Activated CD4-positive, alpha-beta T cell treated with anti-CD3 and anti-CD28 coated beads, Interleukin-2, amount 50 U/mL, for 24 hours (primary cell): Measurements from ENCODE around the gene EXOC1L.

Source experiments
- DNase-seq, 2 donors: peaks; one replicate each; pipeline ENCODE4 v3.0.0-alpha.2; 2020; ENCODE audit warnings: low read depth in 1 of 2, low spot score in 1 of 2

The EXOC1L gene

DNA sequence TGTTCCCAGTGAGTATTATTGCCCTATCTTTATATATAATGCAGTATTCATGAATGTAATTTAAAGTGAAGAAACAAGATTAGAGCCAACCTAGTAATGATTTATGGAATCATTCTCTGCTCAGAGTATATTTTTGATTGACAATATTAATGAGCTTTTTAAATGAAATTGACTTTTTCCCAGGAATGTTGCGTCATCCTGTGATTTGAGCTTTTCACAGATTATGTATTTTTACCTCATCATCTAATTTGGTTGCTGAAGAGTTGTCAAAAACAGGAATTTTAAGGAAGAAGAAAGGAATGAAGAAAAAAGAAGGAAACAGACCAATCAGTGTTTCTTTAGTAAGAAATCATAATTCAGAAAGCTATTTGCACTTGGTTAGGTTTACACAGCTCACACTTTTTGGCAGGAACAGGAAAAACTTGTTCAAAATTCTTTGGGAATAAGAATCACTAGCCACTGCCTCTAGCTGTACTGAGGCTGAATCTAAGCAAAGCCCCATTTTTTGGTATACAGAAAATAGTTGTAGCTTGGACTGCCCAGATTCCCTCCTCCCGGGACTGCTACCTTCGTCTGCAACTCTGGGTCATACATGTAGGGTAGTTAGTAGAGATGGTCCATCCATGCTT is 61.2 kb downstream of the EXOC1L start:
- no peak for DNase-seq

DNA sequence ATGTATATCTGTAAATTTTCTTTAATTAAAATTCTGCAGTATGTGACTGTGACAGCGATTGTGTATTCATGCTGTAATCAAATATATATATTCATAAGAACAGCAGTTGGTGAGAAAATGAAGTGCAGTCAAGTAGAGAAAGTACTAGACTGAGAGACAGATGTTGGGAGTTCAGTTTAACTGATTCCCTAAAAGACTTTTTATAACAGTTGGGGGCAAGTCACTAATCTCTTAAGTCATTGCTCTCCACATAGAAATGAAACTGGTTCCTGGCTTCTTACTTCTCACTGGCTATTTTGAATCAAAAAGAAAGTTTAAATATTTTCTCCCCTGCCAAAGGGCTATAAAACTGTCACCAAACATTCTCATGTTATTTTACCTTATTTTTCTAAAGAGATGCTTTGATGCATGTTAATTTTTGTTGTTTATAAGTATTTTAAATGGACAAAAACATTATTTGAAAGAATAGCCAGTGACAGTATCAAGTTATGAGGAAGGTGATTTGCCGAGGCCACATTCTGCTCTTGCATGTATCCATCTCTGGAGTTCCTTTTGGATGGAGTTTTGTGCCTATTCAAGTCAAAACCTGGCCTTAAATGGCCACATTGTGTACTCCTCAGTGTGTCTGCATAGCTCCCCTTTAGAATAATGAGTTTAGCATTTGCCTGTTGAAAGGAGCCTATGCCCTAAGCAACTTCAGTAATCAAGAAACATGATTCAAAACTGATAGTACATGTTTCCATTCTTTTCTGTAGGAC is 64.7 kb downstream of the EXOC1L start:
- DNase-seq = no peak

DNA sequence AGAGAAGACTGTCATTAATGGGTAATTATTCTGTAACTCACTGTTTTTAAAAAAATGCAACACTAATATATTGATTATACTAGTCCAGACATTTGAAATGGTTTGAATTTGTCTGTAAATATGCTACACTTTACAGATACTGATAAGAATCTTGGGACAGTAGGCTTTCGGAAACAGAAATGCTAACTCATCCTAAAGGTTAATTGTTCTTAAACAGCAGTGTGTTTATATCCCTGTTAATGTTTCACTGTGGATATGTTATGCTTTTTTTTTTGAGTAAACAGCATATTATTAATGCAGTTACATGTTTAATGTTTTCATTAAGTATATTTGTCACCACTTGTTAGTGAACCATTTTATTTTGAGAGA is 65.2 kb downstream of the EXOC1L start:
- no peak for DNase-seq
